Stimulated activated CD4-positive, alpha-beta T cell treated with anti-CD3 and anti-CD28 coated beads, Interleukin-12 subunit alpha, Interleukin-12 subunit beta, amount 100 ng/mL, for 4 hours (primary cell): Measurements from ENCODE around the gene RGMA.

Experiments
- DNase-seq: peaks from one replicate; pipeline ENCODE4 v3.0.0-alpha.2; 2020

The RGMA gene, protein sequence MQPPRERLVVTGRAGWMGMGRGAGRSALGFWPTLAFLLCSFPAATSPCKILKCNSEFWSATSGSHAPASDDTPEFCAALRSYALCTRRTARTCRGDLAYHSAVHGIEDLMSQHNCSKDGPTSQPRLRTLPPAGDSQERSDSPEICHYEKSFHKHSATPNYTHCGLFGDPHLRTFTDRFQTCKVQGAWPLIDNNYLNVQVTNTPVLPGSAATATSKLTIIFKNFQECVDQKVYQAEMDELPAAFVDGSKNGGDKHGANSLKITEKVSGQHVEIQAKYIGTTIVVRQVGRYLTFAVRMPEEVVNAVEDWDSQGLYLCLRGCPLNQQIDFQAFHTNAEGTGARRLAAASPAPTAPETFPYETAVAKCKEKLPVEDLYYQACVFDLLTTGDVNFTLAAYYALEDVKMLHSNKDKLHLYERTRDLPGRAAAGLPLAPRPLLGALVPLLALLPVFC

DNA sequence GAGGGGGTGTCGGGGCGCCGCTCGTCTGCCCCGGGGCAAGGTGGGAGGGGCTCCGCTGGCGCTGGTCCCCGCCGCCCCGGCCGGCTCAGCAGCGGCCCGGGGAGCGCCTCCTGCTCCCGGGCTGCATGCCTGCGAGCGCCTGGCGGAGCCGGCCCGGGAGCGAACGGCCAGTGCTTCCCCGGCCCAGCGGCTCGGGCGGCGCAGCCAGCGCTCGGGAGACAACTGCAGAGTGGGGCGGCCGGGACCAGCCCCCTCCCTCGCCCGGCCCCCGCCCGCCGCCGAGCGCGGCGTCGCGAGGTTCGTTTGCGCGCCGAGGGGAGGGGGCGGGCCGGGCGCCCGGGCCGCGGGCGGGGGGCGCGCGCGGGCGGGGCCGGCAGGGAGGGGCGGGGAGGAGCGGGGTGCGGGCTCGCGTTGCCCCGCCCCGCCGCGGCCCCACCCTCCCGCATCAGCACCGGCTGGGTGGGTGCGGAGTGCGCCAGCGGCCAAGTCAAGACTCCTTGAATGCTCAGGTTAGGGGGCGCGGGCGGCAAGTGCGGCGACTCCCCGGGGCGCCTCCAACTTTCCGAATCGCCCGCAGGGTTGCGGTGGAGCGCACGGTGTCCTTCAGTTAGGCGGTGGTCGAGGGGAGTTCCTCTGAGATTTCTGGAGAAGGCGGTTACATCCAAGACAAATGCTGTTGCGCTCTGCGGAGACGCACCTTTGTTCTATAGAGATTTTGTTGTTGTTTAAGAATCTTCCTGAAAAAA is at the start of gene RGMA:
TSS of gene RGMA (minus strand) at position 231 of the 746 bp plus-strand sequence. CDS start 279 bp downstream, outside the sequence.
- DNase-seq: no peak

DNA sequence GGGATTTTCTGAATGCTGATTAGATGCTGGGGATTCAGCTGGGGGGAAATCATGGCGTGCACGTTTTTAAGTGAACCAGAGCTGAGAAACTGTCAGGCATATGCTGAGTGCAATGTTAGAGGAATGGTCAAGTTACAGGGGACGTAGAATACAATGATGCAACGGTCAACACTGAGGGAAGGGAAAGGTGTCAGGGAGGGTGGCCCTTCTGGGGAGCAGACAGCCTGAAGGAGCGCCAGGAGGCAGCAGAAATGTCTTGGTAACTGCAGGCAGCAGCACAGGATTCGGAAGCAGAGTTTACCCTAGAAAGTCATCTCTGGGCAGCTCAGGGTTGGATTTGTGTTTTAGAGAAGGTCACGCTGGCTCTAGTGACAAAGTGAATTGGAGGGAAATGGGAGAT is 47.6 kb upstream of the RGMA start:
- no peak for DNase-seq

DNA sequence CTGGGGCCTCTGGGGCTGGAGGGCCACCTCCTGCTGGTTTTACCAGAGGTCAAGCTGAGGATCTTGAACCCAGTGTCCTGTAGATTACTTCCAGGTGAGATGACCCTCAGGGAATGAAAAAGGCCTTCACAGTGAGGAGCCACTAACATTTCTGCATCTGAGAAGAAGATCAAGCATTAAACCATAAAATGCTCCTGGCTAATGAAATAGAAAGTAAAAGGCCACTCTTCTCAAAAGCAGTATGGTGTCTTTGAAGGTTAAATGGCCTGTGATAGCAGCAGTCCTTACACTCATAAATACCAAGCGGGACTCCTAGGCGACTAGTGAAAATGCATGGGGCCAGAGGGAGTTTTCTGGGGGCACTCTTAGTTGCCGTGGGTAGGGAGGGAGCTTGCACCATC is 47.0 kb upstream of the RGMA start:
- no peak for DNase-seq

DNA sequence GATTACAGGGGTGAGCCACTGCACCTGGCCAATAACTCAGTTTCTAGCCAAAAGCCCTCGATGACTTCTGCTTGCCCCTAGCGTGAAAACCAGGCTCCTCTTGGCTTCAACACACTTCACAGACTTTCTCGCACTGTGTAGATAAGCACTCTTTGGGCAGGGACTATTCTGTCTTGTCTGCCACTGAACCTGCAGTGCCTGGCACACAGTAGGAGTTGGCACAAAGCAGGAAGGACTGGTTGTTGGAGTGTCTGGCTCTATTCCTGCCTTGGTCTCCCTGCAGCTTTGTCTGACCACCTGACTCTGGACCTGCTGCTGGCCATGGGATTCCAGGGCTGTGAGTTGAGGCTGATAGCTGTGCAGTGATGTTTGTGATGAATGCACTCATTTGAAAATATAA is 46.4 kb upstream of the RGMA start:
- DNase-seq: no peak

DNA sequence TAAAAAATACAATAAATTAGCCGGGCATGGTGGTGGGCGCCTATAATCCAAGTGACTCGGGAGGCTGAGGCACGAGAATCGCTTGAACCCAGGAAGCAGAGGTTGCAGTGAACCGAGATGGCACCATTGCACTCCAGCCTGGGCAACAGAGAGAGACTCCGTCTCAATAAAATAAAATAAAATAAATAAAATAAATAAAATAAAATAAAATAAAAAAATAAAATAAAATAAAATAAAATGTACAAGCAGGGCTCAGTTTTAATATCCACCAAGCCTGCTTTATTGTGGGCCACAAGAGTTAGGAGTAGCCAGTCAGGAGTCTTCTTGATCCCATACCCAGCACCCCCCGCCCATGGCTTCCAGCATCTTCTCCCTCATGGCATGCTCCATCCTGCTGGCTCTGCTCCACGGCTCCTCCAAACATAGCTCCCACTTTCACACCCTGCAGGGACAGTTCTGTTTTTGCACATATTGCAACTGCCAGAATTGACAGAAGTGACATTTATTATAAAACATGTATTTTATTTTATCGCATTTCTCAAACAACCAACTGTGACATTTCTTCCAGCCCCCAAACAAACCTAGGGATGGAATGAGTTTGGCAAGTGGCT is 42.6 kb upstream of the RGMA start:
- no peak for DNase-seq

DNA sequence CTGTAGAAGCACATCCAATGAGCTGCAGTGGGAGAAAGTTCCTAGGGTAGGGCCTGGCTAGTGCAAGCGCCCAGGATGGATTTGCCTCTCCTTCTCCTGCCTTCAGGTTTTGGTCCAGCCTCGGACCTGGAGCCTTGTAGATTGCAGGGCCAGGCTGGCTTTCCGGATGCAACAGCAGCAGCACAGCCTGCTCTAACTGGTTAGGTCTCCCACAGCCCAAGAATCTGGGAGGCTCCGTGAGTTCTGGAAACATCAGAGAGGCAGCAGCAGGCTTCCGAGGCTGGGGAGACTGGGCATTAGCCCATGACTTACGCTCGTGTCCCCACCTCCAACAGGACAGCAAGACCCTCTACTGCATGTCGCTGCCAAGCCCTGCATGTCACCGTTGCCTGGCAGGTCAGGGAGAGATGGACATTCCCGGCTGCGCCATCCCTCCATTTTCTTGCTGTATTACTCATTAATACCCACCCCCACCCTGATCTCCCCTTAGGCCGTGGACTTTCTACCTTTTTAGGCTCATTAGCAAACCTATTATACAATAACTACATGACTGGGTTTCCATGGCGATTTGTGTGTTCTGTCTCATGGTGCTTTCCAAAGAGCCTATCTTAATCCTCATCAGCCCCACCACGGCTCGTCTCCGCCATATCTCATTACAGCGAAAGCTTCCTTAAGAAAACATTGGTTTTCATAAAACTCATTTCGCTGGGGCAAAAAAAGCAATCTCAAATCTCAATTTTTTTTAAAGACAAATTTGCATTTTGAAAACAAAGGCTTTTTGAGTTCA is 40.9 kb upstream of the RGMA start:
- no peak for DNase-seq

DNA sequence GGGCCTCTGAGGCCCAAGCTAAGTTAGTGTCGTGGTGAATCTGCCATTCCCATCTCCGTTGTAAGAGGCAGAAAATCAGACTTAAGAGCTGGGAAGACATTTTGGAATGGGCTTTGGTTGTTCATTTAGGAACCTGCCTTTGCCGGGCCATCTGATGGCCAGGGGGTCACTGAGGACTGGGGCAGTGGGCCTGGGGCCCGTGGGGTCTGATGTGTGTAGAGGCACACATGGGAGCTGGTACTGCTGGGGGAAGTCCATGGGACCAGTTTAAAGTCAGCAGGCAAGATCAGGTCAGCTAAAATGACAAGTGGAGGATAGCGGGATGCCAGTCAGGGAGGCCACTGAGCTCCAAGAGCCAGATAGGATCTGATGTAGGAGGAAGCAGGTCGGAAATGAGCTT is 38.3 kb upstream of the RGMA start:
- no peak for DNase-seq

DNA sequence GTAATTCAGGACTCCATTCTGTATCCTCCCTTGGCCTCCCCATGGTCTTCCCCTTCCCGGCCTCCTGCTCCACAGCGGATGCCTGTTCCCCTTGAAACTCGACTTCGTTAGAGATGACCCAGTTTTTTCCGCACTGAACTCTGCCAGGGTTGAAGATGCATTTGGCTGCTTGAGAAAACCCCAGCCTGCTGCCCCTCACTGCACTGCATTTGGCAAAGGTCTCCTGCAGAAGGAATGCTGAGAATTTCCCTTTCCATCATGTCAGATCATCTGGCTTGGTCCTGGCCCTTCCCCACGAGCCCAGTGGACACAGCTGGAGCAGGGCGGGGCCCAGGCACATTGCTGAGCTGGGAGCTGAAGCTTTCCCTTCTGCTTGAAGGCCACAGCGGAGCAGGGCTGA is 37.6 kb upstream of the RGMA start:
- DNase-seq: no peak

DNA sequence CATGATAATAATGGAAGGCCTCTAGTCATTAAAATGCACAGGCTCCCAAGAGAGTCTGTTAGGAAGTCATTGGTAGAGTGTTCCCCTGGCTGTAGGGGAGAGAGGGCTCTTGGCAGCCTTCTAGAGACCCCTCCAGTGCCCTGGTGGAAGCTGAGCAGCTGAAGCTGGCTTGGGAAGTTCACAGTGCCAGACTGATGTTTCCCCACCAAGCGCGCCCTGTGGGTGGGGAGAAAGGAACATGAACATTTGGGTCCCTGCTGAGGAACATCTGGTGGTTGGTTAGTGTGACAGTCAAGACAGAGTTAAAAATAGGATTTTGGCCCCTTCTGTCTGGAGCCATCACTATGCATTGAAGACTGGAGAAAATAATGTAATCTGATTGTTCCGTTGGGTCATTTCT is 37.1 kb upstream of the RGMA start:
- DNase-seq: no peak

DNA sequence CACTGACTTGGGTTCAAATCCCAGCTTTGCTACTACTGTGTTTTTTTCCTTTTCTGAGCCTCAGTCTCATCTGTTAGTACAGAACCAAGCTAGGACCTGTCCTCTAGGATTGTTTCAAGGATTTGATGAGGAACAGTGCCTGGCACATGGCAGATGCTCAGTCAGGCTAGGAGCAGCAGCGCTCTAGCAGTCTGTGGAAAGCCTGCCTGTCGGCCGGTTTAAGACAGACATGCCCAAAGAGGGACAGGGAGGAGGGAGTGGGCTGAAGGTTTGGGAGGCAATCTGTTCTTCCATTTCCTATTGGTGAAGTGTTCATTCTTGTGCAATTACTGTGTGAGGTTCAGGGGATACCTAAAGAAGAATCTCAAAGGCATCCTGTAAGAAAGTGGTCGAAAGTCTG is 35.1 kb upstream of the RGMA start:
- no peak for DNase-seq

DNA sequence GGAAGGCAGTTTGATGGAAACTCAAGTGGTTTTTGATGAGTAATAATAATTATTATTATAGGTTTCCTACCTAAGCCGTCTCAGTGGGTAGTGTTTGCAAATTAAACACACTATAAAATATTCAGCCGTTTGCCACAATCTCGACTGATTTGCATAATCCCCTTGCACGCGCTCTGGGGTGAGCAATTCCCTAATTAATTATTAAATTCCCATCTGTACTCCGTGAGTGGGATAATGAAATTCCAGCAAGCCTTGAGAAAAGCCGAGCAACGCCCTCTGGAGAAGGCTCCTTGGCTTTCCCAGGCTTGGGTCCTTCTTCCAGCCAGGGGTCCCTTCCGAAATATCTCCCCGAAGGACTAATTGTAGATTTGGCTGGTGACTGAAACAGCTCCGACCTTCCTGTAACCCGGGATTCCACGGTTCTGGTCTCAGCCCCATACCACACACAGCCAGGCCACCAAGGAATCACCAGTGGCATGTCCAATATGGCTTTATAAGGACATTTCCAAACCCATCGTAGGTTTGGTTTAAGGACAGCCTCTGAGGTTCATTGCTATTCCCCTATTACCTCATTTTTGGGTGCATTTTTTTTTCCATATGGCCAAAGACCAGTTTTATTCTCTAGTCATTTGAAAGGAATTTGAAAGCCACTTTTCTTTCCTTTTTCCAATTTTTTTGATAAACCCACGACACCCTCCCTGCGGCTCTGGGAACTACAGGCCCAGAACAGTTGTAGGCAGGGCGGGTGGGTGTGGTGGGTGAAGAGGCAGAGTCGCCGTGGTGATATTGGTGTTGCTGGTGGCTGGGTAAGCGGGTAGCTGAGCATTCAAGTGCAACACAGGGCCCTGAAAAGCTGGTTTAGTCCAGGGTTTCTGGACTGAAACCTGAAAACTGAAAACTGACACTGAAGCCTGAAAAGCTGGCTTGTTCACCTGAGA is 33.2 kb upstream of the RGMA start:
- no peak for DNase-seq

DNA sequence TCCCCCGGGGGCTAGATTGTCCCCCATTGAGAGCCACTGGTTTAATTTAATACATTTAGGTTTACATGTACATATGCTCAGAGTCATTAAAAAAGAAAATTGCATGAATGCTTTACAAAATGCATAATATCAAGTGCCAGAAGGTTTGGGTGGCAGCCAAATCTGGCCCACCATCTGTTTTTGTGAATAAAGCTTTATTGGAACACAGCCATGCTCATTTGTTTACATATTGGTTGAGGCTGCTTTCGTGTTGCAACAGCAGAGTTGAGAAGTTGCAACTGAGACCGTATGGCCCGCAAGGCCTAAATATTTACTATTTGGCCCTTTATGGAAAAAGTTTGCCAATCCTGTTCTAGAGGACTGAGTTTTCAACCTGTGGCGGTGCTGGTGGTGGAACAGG is 32.1 kb upstream of the RGMA start:
- DNase-seq: no peak

DNA sequence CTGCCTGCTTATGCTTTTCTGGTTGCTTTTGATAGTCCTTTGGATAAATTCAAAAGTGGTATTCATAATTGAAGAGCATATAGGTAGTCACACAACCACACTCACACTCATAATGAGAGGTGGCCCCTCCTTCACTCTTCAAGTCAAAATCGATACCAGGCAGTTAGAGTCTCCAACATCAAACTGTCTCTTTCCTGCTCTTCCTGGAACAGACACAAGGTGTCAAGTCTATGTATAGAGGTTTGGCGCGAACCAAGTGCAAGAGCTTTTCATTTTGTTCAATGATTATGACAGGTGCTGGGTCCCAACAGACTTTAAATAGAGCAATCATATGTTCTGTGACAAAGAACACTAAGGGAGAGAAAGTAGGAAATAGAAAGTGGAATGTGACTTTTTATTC is 29.9 kb upstream of the RGMA start:
- DNase-seq: no peak

DNA sequence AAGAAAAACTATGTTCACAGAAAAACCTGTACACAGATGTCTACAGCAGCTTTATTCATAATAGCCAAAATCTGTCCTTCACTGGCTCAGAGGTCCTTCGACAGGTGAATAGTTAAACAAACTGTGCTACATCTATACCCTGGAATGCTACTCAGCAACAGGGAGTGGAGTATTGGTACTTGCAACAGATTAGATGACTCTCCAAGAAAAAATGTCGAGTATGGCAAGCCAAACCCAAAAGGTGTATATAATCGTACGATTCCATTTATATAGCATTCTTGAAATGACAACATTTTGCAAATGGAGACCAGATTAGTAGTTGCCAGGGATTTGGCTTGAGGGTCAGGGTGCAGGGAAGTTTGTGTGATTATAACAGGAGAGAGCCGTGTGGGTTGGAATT is 22.4 kb upstream of the RGMA start:
- no peak for DNase-seq

DNA sequence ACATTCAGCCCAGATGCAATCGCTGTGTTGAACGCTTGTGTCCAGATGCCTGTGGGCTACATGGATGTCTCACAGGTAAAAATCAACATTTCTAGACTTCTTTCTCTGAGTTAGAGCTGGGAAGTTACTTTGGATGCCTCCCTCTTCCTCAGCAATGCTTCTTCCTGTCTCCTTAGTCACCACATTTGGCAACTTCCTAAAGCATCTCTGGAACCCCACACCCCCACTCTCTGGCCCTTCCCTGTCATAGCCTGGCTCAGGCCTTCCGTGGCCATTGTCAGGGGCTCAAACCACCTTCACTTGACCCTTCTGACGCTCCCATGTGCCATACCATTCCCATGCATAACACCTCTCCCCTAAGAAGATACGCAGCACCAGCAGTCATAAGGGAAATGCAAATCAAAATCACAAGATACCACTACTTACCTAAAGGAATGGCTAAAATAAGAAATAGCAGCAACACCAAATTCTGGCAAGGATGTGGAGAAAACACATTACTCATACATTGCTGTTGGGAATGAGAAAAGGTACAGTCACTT is 21.6 kb upstream of the RGMA start:
- no peak for DNase-seq

DNA sequence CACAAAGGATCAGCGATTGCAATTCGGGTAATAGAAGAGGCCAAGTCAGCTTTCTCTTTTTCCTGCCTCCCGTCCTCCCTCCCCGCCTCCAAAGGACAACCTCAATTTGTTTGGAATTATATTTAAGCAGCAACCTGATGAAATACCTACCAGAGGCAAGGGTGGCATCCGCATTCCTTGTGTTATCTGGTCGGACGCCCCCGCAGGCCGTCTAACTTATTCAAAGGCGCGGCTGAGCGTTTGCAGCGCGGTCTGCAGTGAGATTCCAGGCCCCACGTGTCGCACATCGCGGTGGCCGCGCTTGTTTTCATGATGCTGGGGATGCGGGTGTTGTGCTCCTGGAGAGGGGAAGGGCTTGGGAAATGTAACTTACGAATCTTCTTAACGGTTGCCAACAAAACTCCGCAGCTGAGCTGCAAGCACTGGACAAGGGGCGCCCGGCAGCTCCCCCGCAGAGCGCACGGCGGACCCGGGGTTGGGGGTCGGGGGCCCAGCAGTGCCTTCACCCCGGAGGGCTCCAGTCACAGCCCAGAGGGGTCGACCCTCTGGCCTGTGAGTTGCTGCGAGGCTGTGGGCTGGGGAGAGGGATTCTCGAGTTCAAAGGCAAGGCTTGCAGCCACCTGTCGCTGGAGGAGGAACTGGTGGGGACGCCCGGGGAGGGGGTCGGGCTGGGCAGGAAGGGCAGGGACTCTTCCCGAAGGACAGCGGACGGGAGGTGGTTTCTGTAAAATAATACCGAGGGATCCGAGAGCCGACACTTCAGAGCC is 20.5 kb upstream of the RGMA start:
- no peak for DNase-seq

DNA sequence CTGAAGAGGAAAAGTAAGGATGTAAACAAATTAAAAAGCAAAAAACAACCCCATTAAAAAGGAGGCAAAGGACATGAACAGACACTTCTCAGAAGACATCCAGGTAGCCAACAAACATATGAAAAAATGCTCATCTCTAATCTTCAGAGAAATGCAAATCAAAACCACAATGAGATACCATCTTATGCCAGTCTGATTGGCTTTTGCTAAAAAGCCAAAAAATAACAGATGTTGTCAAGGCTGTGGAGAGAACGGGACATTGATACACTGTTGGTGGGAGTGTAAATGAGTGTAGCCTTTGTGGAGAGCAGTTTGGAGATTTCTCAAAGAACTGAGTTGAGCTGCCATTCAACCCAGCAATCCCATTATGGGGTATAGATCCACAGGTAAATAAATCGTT is 18.6 kb upstream of the RGMA start:
- DNase-seq: no peak

DNA sequence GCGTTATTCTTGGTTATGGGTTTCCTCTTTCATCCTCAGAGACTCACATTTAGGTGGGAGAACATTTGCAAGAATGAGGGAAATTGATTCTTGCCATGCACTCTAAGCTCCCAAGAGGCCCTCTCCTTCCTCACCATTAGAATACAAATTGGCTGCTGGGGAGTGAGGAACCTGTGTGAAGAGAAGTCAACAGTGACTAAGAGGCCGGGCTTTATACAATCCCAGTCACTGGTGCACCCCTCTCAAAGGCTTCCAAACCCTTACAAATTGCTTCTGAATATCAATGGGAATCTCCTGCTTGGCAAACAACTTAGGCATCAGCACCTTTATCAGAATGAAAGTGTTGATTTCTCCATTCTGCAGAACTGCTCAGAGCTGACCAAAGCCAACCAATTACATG is 16.5 kb upstream of the RGMA start:
- DNase-seq: no peak

DNA sequence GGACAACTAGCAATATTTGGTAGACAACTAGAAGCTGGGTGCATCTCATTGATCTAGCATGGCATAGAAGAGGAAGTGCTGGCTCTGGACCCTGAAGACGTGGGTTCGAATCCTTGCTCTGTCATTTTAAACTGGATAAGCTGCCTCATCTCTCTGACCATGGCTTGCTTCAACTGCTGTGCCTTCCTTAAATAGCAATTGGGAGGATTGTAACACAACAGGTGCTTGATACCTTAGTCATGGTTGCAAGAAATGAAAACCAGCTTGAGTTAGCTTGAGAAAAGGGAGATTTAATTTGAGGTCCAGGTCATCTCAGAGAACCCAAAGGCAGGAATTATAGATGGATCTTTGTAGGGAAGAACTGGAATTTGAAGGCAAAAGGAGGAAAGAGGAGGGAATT is 14.8 kb upstream of the RGMA start:
- no peak for DNase-seq

DNA sequence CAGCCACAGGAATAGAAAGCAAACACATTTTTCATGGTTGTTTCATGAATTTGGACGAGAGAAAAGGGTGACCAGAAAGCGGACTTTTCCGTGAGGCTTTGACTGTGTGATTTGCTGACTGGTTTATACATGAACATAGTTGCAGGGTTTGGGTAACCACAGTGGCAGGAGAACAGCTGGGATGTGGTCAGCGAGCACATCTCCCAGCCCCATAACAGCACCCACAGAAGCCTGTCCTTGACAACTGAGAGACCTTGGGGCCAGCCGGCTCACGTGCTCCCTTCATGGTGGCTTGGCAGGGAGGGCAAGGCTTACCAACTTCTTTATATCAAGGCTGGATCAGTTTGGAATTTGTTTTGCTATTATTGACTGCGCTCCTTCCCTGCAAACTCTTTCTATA is 13.2 kb upstream of the RGMA start:
- no peak for DNase-seq

DNA sequence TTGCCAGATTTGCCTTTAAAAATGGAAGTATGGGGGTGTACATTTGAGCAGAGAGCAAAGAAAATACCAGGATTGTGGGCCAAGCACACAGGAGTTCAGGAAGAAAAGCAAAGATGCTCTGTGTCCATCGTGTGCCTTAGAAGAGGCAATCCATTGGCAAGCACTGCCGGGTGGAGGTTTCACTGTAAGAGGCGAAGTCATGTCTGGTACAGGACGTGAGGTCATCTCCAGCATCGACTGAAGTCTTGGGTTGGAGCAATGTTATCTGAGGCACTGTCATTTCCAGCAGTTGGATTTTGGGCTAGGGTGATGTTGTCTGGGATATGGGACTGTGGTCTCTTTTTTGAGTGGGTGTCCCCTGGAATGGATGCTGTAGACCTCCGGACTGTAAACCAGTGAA is 4.8 kb upstream of the RGMA start:
- no peak for DNase-seq
